Measurements from ENCODE around the gene SCUBE2.

DNA sequence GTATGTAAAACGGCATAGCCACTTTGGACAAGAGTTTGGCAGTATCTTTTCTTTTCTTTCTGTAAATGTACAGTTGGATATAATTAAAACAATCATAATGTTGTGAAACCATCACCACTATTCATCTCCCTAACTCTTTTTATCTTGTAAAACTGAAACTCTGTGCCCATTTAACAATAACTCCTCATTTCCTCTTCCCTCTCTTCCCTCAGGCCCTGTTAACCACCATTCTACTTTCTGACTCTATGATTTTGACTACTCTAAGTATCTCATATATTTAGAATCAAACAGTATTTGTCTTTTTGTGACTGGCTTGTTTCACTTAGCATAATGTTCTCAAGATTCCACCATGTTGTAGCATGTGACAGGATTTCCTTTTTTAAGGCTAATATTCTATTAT lies 10.2 kb downstream of the SCUBE2 start:
- TF ChIP-seq, protein P1, sequence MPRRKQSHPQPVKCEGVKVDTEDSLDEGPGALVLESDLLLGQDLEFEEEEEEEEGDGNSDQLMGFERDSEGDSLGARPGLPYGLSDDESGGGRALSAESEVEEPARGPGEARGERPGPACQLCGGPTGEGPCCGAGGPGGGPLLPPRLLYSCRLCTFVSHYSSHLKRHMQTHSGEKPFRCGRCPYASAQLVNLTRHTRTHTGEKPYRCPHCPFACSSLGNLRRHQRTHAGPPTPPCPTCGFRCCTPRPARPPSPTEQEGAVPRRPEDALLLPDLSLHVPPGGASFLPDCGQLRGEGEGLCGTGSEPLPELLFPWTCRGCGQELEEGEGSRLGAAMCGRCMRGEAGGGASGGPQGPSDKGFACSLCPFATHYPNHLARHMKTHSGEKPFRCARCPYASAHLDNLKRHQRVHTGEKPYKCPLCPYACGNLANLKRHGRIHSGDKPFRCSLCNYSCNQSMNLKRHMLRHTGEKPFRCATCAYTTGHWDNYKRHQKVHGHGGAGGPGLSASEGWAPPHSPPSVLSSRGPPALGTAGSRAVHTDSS (tag by site-specific recombination; IDR thresholded peaks at IDR 0.05), result no peak
- TF ChIP-seq ZNF626 (tag by site-specific recombination; IDR thresholded peaks at IDR 0.05) (no peak), BCL11B (tag by site-specific recombination; IDR thresholded peaks at IDR 0.05; ENCODE audit: low read depth) (no peak)
- TF ChIP-seq, protein P2, sequence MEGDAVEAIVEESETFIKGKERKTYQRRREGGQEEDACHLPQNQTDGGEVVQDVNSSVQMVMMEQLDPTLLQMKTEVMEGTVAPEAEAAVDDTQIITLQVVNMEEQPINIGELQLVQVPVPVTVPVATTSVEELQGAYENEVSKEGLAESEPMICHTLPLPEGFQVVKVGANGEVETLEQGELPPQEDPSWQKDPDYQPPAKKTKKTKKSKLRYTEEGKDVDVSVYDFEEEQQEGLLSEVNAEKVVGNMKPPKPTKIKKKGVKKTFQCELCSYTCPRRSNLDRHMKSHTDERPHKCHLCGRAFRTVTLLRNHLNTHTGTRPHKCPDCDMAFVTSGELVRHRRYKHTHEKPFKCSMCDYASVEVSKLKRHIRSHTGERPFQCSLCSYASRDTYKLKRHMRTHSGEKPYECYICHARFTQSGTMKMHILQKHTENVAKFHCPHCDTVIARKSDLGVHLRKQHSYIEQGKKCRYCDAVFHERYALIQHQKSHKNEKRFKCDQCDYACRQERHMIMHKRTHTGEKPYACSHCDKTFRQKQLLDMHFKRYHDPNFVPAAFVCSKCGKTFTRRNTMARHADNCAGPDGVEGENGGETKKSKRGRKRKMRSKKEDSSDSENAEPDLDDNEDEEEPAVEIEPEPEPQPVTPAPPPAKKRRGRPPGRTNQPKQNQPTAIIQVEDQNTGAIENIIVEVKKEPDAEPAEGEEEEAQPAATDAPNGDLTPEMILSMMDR (tag by site-specific recombination; IDR thresholded peaks at IDR 0.05), result no peak
